ENCODE measurements around the gene PPP1R1C. TPM values are rescaled to one million over a fixed set of nuclear protein-coding genes. Genes with fewer than 3 reads are reported as not detected.

The PPP1R1C gene
- total RNA-seq, 1 donor from 2014 or later: 0.07 TPM

GRCh38 chr2:182103526-182103925 lies 117.9 kb downstream of the PPP1R1C start:
- DNase-seq (ENCODE audit: low read depth, low spot score): no peak

GRCh38 chr2:182110347-182110746 lies 124.7 kb downstream of the PPP1R1C start:
- DNase-seq (ENCODE audit: low read depth, low spot score): no peak

- no peak for DNase-seq (ENCODE audit: low read depth, low spot score)
These were observed 127.7 kb downstream of the PPP1R1C start for GRCh38 chr2:182113334-182113733.

- no peak for DNase-seq (ENCODE audit: low read depth, low spot score)
These were observed 129.6 kb downstream of the PPP1R1C start for GRCh38 chr2:182115258-182115657.

- no peak for DNase-seq (ENCODE audit: low read depth, low spot score)
These were observed 131.1 kb downstream of the PPP1R1C start for GRCh38 chr2:182116774-182117173.

GRCh38 chr2:182117196-182117595 lies 131.5 kb downstream of the PPP1R1C start:
- DNase-seq (ENCODE audit: low read depth, low spot score): no peak

GRCh38 chr2:182128821-182129707 lies 143.4 kb downstream of the PPP1R1C start:
- no peak for DNase-seq (ENCODE audit: low read depth, low spot score)

- no peak for DNase-seq (ENCODE audit: low read depth, low spot score)
These were observed 147.0 kb downstream of the PPP1R1C start for GRCh38 chr2:182132605-182133004.

GRCh38 chr2:182133195-182133891 lies 147.7 kb downstream of the PPP1R1C start:
- DNase-seq (ENCODE audit: low read depth, low spot score): no peak

GRCh38 chr2:182134201-182134600 lies 148.5 kb downstream of the PPP1R1C start:
- no peak for DNase-seq (ENCODE audit: low read depth, low spot score)

- no peak for DNase-seq (ENCODE audit: low read depth, low spot score)
These were observed 156.4 kb downstream of the PPP1R1C start for GRCh38 chr2:182142062-182142461.

- no peak for DNase-seq (ENCODE audit: low read depth, low spot score)
These were observed 158.6 kb downstream of the PPP1R1C start for GRCh38 chr2:182144041-182144775.

- no peak for DNase-seq (ENCODE audit: low read depth, low spot score)
These were observed 159.1 kb downstream of the PPP1R1C start for GRCh38 chr2:182144776-182145165.

- DNase-seq (ENCODE audit: low read depth, low spot score): no peak
These were observed 162.7 kb downstream of the PPP1R1C start for GRCh38 chr2:182148344-182148743.

- no peak for DNase-seq (ENCODE audit: low read depth, low spot score)
These were observed 178.2 kb downstream of the PPP1R1C start for GRCh38 chr2:182163878-182164277.

GRCh38 chr2:182164686-182165085 lies 179.0 kb downstream of the PPP1R1C start:
- DNase-seq (ENCODE audit: low read depth, low spot score): no peak

- no peak for DNase-seq (ENCODE audit: low read depth, low spot score)
These were observed 179.5 kb downstream of the PPP1R1C start for GRCh38 chr2:182165202-182165601.

GRCh38 chr2:182166406-182166805 lies 180.8 kb downstream of the PPP1R1C start:
- DNase-seq (ENCODE audit: low read depth, low spot score): no peak

- DNase-seq (ENCODE audit: low read depth, low spot score): no peak
These were observed 181.2 kb downstream of the PPP1R1C start for GRCh38 chr2:182166841-182167240.
